K562 treated with DMSO at 1 percent for 12 hours (cell line): ENCODE results near the gene IFI27L1. TPM values are rescaled to one million over a fixed set of nuclear protein-coding genes. Genes with fewer than 3 reads are reported as not detected.

Source experiments
- total RNA-seq: library from RNA; unstranded; fragments of 300-600 nt; gene quantifications from 2 replicates; pipeline ENCODE4 v1.2.3, GENCODE V29; 2022; ENCODE audit not compliant: insufficient read depth

Gene IFI27L1
- 33.4 and 57.4 TPM in 2 replicates for total RNA-seq

GRCh38 chr14:94080621-94081385, at the start of gene IFI27L1, which contains the start of gene DDX24:
TSS of gene IFI27L1 (plus strand) at chr14:94081310. CDS start at chr14:94096938, 15,628 bp downstream.
TSS of gene DDX24 (minus strand) at chr14:94081202. CDS start at chr14:94079742, 1,460 bp downstream.

GRCh38 chr14:94110552-94111181, 29.6 kb downstream of the IFI27L1 start, which contains the start of gene IFI27:
TSS of gene IFI27 (plus strand) at chr14:94110736.

GRCh38 chr14:94129111-94129757, 48.1 kb downstream of the IFI27L1 start, which contains the start of gene IFI27L2:
TSS of gene IFI27L2 (minus strand) at chr14:94129604. CDS start at chr14:94129564, 40 bp downstream.

Other genes starting within 250 kb of the IFI27L1 start
- gene FAM181A, start 154.0 kb upstream of the IFI27L1 start, total RNA-seq = not detected in 2 replicates
- 0.89 and 5.4 TPM in 2 replicates for gene ASB2, start 104.7 kb upstream of the IFI27L1 start, total RNA-seq
- gene CCDC197, start 84.0 kb upstream of the IFI27L1 start, total RNA-seq = not detected in 2 replicates
- 0.26 TPM in 1 of 2 replicates, not detected in the other for gene OTUB2, start 55.0 kb upstream of the IFI27L1 start, total RNA-seq
- gene DDX24, start 108 bp upstream of the IFI27L1 start, total RNA-seq = 43.0 and 79.6 TPM in 2 replicates
- 7.4 and 10.7 TPM in 2 replicates for gene IFI27, start 29.4 kb downstream of the IFI27L1 start, total RNA-seq
- 7.9 and 31.3 TPM in 2 replicates for gene IFI27L2, start 48.3 kb downstream of the IFI27L1 start, total RNA-seq
- not detected in 2 replicates for gene PPP4R4, start 93.0 kb downstream of the IFI27L1 start, total RNA-seq
- not detected in 2 replicates for gene SERPINA10, start 212.0 kb downstream of the IFI27L1 start, total RNA-seq
- not detected in 2 replicates for gene SERPINA6, start 242.0 kb downstream of the IFI27L1 start, total RNA-seq